ENCODE data around the gene PHF1.

Gene PHF1

DNA sequence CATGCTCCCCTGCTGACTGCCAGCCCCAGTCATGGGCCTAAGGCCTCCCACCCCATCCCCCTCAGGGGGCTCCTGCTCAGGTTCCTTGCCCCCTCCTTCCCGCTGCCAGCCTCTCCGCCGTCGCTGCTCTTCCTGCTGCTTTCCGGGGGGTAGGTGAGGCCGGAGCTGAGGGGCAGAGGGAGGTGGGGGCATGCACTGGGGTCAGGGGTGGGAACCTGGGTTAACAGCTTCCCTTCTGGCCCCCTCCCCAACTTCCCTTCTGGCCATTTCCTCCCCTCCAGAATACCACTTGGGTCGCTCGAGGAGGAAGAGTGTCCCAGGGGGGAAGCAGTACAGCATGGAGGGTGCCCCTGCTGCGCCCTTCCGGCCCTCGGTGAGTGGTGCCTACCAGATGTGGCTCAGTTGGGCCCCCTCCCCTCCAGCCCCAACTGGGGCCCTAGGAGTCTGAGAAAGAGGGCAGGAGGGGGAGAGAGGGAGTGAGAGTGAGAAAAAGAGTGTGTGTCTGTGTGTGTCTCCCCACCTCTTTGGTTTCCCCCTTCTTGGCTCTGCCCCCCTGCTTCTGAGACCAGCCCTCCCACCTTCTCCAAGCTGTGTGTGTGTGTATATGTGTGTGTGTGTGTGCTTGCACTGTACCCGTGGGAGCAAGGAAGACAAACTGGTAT, 21.2 kb downstream of the PHF1 start:
- Histone ChIP-seq H3K36me3 (ENCODE audit: control insufficient read depth in 5 of 5, insufficient read depth in 5 of 5, low read length in 5 of 5) (peaks cover 5 to 21% (median 19%) of the 10 kb centered on the region in 5 donors), H3K9ac (ENCODE audit: low read length in 5 of 5) (no peak overlapping the region), H3K4me3 (ENCODE audit: low read depth in 1 of 5, low read length in 5 of 5) (peak overlapping the region in 1 of 5 donors; percentile 4), H3K27ac (ENCODE audit: low read depth, low read length) (no peak overlapping the region), H3K27me3 (ENCODE audit: control insufficient read depth in 5 of 5, insufficient read depth in 4 of 5, low read length in 5 of 5) (peaks cover 0 to 4% (median 0%) of the 10 kb centered on the region in 5 donors), H3K9me3 (ENCODE audit: control insufficient read depth in 5 of 5, low read length in 5 of 5) (no peaks in the 10 kb centered on the region), H3K4me1 (ENCODE audit: control insufficient read depth in 5 of 5, insufficient read depth in 5 of 5, low read length in 5 of 5) (peaks cover 8 to 46% (median 32%) of the 10 kb centered on the region in 5 donors)

DNA sequence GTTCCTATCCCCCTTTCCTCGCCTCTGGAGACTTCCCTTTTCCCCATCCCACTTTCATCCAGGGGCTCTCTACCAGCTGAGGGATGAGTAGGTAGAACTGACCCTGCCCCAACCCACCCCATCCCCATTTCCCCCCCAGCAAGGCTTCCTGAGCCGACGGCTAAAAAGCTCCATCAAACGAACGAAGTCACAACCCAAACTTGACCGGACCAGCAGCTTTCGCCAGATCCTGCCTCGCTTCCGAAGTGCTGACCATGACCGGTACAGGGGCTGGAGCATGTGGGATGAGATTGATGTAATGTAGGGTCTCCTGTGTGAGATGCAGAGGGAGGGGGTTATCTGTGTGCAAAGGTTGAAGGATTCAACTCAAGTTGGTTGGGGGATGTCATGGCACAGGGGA, 21.7 kb downstream of the PHF1 start:
- Histone ChIP-seq H3K9ac (ENCODE audit: low read length in 5 of 5) (no peak overlapping the region), H3K9me3 (ENCODE audit: control insufficient read depth in 5 of 5, low read length in 5 of 5) (no peaks in the 10 kb centered on the region), H3K4me3 (ENCODE audit: low read depth in 1 of 5, low read length in 5 of 5) (no peak overlapping the region), H3K27me3 (ENCODE audit: control insufficient read depth in 5 of 5, insufficient read depth in 4 of 5, low read length in 5 of 5) (peaks cover 0 to 4% (median 0%) of the 10 kb centered on the region in 5 donors), H3K27ac (ENCODE audit: low read depth, low read length) (no peak overlapping the region), H3K36me3 (ENCODE audit: control insufficient read depth in 5 of 5, insufficient read depth in 5 of 5, low read length in 5 of 5) (peaks cover 5 to 26% (median 24%) of the 10 kb centered on the region in 5 donors), H3K4me1 (ENCODE audit: control insufficient read depth in 5 of 5, insufficient read depth in 5 of 5, low read length in 5 of 5) (peaks cover 7 to 41% (median 27%) of the 10 kb centered on the region in 5 donors)

DNA sequence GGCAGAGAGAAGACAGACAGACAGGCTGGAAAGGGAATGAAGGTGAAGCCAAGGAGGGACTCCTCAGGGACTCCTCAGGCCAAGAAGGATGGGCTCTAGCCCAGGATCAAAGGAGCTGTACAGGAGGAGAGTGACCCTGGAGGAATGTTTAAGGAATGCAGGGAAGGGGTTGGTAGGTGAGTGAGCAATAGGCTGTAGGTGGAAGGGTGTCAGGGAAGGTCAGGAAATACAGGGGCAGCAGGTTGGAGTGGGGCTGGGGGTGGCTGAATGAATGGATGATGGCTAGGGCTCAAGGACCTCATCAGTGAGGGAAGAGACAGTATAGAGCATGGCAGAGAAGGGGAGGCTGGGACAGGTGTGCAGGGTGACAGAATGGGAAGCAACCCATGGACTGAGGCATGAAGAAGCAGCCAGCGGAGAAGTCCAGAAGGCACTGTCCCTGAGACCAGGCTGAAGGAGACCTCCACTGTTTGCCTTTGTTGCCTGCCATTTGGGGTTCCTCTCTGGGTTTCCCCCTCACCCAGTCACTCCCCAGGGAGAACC, 22.3 kb downstream of the PHF1 start:
- peaks cover 0 to 4% (median 0%) of the 10 kb centered on the region in 5 donors for H3K27me3 ChIP-seq (ENCODE audit: control insufficient read depth in 5 of 5, insufficient read depth in 4 of 5, low read length in 5 of 5)
- H3K4me1 ChIP-seq (ENCODE audit: control insufficient read depth in 5 of 5, insufficient read depth in 5 of 5, low read length in 5 of 5), result peaks cover 6 to 39% (median 26%) of the 10 kb centered on the region in 5 donors
- no peak overlapping the region for H3K9ac ChIP-seq (ENCODE audit: low read length in 5 of 5)
- H3K27ac ChIP-seq (ENCODE audit: low read depth, low read length), result no peak overlapping the region
- H3K9me3 ChIP-seq (ENCODE audit: control insufficient read depth in 5 of 5, low read length in 5 of 5), result no peaks in the 10 kb centered on the region
- no peak overlapping the region for H3K4me3 ChIP-seq (ENCODE audit: low read depth in 1 of 5, low read length in 5 of 5)
- H3K36me3 ChIP-seq (ENCODE audit: control insufficient read depth in 5 of 5, insufficient read depth in 5 of 5, low read length in 5 of 5), result peaks cover 5 to 31% (median 29%) of the 10 kb centered on the region in 5 donors

DNA sequence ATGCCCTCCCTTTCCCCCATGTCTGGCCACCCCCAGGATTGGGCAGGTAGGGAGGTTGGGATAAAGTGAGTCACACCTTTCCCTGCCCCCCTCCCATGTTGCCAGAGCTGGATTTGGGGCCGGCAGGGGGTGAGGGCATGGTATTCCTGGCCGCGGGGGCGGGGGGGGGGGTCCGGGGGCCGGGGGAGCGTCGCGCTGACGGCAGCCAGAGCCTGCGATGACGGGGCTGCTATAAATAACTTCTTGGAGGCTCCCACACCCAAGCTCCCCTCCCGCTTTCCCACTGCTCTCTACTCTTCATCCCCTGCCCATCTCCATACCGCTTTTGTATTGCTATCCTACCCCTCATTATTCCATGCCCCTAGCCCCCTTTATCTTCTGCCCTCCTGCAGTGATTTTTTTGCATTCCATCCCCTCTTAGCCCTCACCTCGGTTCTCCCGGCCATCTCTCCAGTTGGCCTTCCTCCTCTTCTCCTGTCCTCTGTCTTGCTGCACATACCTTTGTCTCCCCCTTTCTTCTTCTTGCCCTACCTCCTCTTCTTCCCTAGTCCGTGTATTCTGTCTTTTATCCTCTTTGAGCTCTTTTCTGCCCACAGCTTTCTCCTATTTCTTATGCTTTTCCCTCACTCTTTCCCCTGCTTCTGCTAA, 22.9 kb downstream of the PHF1 start:
- Histone ChIP-seq H3K4me1 (ENCODE audit: control insufficient read depth in 5 of 5, insufficient read depth in 5 of 5, low read length in 5 of 5) (peaks cover under 1 to 33% (median 20%) of the 10 kb centered on the region in 5 donors), H3K36me3 (ENCODE audit: control insufficient read depth in 5 of 5, insufficient read depth in 5 of 5, low read length in 5 of 5) (peaks cover 5 to 37% (median 35%) of the 10 kb centered on the region in 5 donors), H3K9me3 (ENCODE audit: control insufficient read depth in 5 of 5, low read length in 5 of 5) (no peaks in the 10 kb centered on the region), H3K9ac (ENCODE audit: low read length in 5 of 5) (no peak overlapping the region), H3K27ac (ENCODE audit: low read depth, low read length) (no peak overlapping the region), H3K4me3 (ENCODE audit: low read depth in 1 of 5, low read length in 5 of 5) (no peak overlapping the region), H3K27me3 (ENCODE audit: control insufficient read depth in 5 of 5, insufficient read depth in 4 of 5, low read length in 5 of 5) (peaks cover 0 to 4% (median 0%) of the 10 kb centered on the region in 5 donors)

DNA sequence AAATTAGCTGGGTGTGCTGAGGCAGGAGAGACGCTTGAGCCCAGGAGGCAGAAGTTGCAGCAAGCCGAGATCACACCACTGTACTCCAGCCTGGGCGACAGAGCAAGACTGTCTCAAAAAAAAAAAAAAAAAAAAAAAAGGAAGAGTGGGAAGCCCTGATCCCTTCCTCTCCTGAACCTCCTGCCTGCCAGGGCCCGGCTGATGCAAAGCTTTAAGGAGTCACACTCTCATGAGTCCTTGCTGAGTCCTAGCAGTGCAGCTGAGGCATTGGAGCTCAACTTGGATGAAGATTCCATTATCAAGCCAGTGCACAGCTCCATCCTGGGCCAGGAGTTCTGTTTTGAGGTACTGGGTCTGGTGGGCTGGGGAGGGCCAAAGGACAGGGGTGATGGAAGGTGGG, 24.1 kb downstream of the PHF1 start:
- Histone ChIP-seq H3K9me3 (ENCODE audit: control insufficient read depth in 5 of 5, low read length in 5 of 5) (no peaks in the 10 kb centered on the region), H3K4me1 (ENCODE audit: control insufficient read depth in 5 of 5, insufficient read depth in 5 of 5, low read length in 5 of 5) (peaks cover 0 to 22% (median 11%) of the 10 kb centered on the region in 5 donors), H3K36me3 (ENCODE audit: control insufficient read depth in 5 of 5, insufficient read depth in 5 of 5, low read length in 5 of 5) (peaks cover 5 to 42% (median 36%) of the 10 kb centered on the region in 5 donors), H3K9ac (ENCODE audit: low read length in 5 of 5) (no peak overlapping the region), H3K27me3 (ENCODE audit: control insufficient read depth in 5 of 5, insufficient read depth in 4 of 5, low read length in 5 of 5) (peaks cover 0 to 4% (median 0%) of the 10 kb centered on the region in 5 donors), H3K4me3 (ENCODE audit: low read depth in 1 of 5, low read length in 5 of 5) (no peak overlapping the region), H3K27ac (ENCODE audit: low read depth, low read length) (no peak overlapping the region)

DNA sequence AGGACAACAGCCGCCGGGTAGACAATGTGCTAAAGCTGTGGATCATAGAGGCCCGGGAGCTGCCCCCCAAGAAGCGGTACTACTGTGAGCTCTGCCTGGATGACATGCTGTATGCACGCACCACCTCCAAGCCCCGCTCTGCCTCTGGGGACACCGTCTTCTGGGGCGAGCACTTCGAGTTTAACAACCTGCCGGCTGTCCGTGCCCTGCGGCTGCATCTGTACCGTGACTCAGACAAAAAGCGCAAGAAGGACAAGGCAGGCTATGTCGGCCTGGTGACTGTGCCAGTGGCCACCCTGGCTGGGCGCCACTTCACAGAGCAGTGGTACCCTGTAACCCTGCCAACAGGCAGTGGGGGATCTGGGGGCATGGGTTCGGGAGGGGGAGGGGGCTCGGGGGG, 26.9 kb downstream of the PHF1 start:
- Histone ChIP-seq H3K4me3 (ENCODE audit: low read depth in 1 of 5, low read length in 5 of 5) (no peak overlapping the region), H3K36me3 (ENCODE audit: control insufficient read depth in 5 of 5, insufficient read depth in 5 of 5, low read length in 5 of 5) (peaks cover 5 to 67% (median 51%) of the 10 kb centered on the region in 5 donors), H3K9ac (ENCODE audit: low read length in 5 of 5) (no peak overlapping the region), H3K4me1 (ENCODE audit: control insufficient read depth in 5 of 5, insufficient read depth in 5 of 5, low read length in 5 of 5) (no peaks in the 10 kb centered on the region), H3K27me3 (ENCODE audit: control insufficient read depth in 5 of 5, insufficient read depth in 4 of 5, low read length in 5 of 5) (no peaks in the 10 kb centered on the region), H3K27ac (ENCODE audit: low read depth, low read length) (no peak overlapping the region), H3K9me3 (ENCODE audit: control insufficient read depth in 5 of 5, low read length in 5 of 5) (no peaks in the 10 kb centered on the region)

DNA sequence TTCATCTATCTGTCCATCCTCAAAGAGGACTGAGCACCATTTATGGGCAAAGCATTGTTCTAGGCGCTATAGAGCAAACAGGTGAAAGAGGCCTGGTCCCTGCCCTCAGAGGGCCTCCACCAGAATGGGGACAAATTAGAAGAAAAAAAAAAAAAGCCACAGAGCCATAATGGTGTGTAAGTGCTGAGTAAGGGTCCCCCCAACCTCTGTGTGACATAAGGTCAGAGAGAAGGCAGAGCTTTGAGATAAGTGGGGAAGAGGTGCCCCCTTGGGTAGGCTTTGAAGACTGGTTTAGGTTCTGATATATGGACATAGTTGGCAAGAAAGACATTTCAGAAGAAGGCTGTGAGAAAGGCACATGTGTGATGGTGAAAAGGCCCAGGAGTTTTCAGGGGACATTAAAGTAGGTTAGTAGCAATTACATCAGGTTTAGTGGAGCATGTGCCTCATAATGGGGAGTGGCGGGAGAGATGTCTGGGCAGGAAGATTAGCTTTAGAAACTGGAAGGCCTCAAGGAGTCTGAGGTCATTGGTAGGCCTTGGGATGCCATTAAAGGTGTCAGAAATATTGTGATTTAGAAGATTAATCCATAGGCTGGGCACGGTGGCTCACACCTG, 28.3 kb downstream of the PHF1 start:
- H3K27me3 ChIP-seq (ENCODE audit: control insufficient read depth in 5 of 5, insufficient read depth in 4 of 5, low read length in 5 of 5), result no peaks in the 10 kb centered on the region
- H3K9ac ChIP-seq (ENCODE audit: low read length in 5 of 5), result no peak overlapping the region
- no peak overlapping the region for H3K27ac ChIP-seq (ENCODE audit: low read depth, low read length)
- H3K4me1 ChIP-seq (ENCODE audit: control insufficient read depth in 5 of 5, insufficient read depth in 5 of 5, low read length in 5 of 5), result no peaks in the 10 kb centered on the region
- no peak overlapping the region for H3K4me3 ChIP-seq (ENCODE audit: low read depth in 1 of 5, low read length in 5 of 5)
- no peaks in the 10 kb centered on the region for H3K9me3 ChIP-seq (ENCODE audit: control insufficient read depth in 5 of 5, low read length in 5 of 5)
- peaks cover 5 to 75% (median 51%) of the 10 kb centered on the region in 5 donors for H3K36me3 ChIP-seq (ENCODE audit: control insufficient read depth in 5 of 5, insufficient read depth in 5 of 5, low read length in 5 of 5)

DNA sequence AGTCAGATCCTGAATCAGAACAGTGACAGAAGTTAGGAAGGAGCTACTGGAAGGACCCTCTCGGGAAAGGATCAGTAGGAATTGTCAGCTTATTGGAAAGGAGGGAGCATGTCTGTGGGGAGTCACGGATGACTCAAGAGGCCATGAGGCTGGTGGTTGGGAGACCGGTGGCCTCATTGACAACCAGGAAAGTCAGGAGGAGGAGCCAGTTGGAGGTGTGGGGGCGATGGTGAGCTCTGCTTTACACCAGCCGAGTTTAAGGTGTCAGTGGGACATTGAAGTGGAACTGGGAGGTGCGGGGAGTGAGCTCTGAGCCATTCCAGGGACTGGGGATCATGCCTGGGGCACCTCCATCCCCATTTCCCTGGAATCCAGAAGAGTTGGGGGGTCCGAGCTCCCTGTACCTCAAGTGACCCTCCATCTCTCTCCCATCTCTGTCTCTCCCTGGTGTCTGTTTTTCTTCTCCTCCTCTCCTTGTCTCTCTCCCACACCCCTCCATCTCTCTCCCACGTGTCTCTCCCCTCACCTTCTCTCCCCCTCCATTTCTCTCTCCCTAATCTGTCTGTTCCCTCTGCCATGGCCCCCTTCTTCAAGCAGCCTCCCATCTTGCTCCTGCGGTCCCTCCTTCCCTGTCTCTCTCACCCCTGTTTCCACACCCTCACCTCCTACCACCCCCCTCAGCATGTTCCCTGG, 29.3 kb downstream of the PHF1 start:
- peaks cover 5 to 82% (median 55%) of the 10 kb centered on the region in 5 donors for H3K36me3 ChIP-seq (ENCODE audit: control insufficient read depth in 5 of 5, insufficient read depth in 5 of 5, low read length in 5 of 5)
- H3K9me3 ChIP-seq (ENCODE audit: control insufficient read depth in 5 of 5, low read length in 5 of 5), result no peaks in the 10 kb centered on the region
- H3K27me3 ChIP-seq (ENCODE audit: control insufficient read depth in 5 of 5, insufficient read depth in 4 of 5, low read length in 5 of 5), result no peaks in the 10 kb centered on the region
- no peak overlapping the region for H3K9ac ChIP-seq (ENCODE audit: low read length in 5 of 5)
- no peaks in the 10 kb centered on the region for H3K4me1 ChIP-seq (ENCODE audit: control insufficient read depth in 5 of 5, insufficient read depth in 5 of 5, low read length in 5 of 5)
- no peak overlapping the region for H3K27ac ChIP-seq (ENCODE audit: low read depth, low read length)
- H3K4me3 ChIP-seq (ENCODE audit: low read depth in 1 of 5, low read length in 5 of 5), result no peak overlapping the region

DNA sequence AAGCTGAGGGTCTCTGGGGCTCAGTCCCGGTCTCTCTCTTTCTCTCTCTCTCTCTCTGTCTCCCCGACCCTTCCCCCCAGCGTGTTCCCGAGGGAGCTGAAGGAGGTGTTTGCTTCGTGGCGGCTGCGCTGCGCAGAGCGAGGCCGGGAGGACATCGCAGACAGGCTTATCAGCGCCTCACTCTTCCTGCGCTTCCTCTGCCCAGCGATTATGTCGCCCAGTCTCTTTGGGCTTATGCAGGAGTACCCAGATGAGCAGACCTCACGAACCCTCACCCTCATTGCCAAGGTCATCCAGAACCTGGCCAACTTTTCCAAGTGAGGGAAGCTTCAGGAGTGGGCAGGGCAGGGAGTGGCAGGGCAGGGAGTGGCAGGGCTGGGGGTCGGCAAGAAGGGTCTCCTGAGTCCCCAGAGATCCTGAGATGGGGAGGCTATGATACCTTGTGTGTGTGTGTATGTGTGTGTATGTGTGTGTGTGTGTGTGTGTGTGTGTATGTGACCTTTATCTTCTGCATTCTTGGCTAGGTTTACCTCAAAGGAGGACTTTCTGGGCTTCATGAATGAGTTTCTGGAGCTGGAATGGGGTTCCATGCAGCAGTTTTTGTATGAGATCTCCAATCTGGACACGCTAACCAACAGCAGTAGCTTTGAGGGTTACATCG, 30.0 kb downstream of the PHF1 start:
- no peaks in the 10 kb centered on the region for H3K4me1 ChIP-seq (ENCODE audit: control insufficient read depth in 5 of 5, insufficient read depth in 5 of 5, low read length in 5 of 5)
- no peak overlapping the region for H3K4me3 ChIP-seq (ENCODE audit: low read depth in 1 of 5, low read length in 5 of 5)
- H3K36me3 ChIP-seq (ENCODE audit: control insufficient read depth in 5 of 5, insufficient read depth in 5 of 5, low read length in 5 of 5), result peaks cover 3 to 76% (median 49%) of the 10 kb centered on the region in 5 donors
- H3K27ac ChIP-seq (ENCODE audit: low read depth, low read length), result no peak overlapping the region
- H3K27me3 ChIP-seq (ENCODE audit: control insufficient read depth in 5 of 5, insufficient read depth in 4 of 5, low read length in 5 of 5), result no peaks in the 10 kb centered on the region
- no peak overlapping the region for H3K9ac ChIP-seq (ENCODE audit: low read length in 5 of 5)
- H3K9me3 ChIP-seq (ENCODE audit: control insufficient read depth in 5 of 5, low read length in 5 of 5), result no peaks in the 10 kb centered on the region

All from subcutaneous abdominal adipose tissue (tissue), 5 donors.